ENCODE results near the gene ASTN1.

GRCh38 chr1:177091040-177091439 is 73.5 kb downstream of the ASTN1 start:
- TF ChIP-seq CTCF (IDR thresholded peaks at IDR 0.05) (no peak), POLR2A (IDR thresholded peaks at IDR 0.05) (no peak), POLR2AphosphoS5 (IDR thresholded peaks at IDR 0.05) (no peak)
